Endothelial cell of hepatic sinusoid (primary cell): ENCODE measurements around the gene IDH3B.
"Not testable (repeated sequence)": the region's sequence is repeated elsewhere in the genome, so short reads cannot be mapped to it uniquely, and the experiment has no call there.

Experiments
- in situ Hi-C: cut with HindIII; loops from 2 replicates; pipeline ENCODE4 v1.10.0; 2017; ENCODE audit warnings: low sequenced_read_pairs

The IDH3B gene

DNA sequence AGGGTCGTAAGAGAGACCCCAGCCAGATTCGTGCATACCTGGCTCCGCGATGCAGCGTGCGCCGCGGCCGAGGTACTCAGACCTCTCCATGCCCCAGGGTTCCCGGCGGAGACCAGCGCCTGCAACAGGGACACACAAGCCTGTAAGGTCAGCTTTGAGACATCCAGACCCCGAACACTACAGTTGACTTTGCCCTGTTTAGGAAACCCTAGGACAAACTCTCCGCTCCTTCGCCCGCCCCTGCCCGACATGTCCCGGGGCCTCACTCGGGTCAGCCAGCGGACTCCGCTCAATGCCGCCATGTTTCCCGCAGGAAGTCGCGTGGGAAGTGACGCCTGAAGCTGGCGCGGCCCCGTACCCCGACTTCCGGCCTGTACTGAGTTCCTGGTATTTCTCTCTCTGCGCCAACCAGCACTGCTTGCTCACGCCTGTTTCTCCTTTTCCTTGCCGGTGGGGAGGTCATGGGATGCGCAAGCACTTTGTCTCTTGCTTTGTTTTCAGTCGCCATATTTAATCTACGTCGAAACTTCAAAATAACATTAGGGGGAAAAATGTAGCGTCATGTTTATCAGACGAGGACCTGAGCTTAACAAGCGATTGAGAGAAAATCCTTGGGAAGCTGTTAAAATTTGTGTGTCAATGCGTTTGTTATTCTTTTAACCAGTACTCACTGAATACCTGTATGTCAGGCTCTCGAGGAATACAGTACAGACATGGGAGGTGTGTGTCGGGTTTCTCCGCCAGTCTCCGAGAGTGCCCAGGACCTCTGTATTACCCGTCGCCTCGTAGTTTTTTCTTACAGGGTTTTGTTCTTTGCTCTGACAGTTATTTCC is at the start of gene IDH3B:
Gene IDH3B, minus strand, starts transcription at position 330 of the 833 bp plus-strand sequence. Its CDS starts 28 bp downstream, at position 302.
- in situ Hi-C loops: no loop called here

DNA sequence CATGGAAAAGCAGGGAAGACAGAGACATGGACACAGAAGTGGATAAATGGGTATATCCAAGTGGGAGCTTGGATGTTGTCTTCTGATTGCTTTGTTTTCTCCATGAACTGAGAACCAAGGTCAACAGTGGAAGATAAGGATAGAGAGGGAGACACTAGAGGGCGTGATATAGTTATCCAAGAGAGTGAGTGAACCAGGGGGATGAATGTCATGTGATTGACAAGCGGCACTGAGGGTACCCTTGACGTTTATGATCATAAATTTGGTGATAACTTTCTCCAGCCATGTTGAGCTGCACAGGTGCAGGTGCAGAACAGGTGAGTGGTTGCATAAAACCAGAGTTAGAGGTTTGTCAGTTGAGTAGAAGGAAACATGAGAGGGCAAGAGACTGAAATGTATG is 49.3 kb upstream of the IDH3B start:
- in situ Hi-C loops: no loop called here

- in situ Hi-C loops: loop anchor here (5.0 kb wide), 1 partner anchor 233 kb away; no protein-coding TSS in a partner anchor
These were observed 45.4 kb upstream of the IDH3B start for GRCh38 chr20:2709205-2709981.

DNA sequence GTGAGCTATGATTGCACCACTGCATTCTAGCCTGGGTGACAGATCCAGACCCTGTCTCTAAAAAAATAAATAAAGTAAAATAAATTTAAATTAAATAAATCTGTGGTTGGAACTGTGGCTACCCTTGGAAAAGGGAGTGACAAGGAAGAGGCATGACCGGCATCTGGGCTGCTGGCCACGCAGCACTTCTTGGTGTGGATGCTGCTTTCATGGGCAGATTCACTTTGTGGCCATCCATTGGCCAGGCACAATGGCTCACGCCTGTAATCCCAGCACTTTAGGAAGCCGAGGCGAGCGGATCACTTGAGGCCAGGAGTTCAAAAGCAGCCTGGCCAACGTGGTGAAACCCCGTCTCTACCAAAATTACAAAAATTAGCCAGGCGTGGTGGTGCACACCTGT is 44.6 kb upstream of the IDH3B start:
- in situ Hi-C loops: loop anchor here (5.0 kb wide), 1 partner anchor 234 kb away; no protein-coding TSS in a partner anchor

DNA sequence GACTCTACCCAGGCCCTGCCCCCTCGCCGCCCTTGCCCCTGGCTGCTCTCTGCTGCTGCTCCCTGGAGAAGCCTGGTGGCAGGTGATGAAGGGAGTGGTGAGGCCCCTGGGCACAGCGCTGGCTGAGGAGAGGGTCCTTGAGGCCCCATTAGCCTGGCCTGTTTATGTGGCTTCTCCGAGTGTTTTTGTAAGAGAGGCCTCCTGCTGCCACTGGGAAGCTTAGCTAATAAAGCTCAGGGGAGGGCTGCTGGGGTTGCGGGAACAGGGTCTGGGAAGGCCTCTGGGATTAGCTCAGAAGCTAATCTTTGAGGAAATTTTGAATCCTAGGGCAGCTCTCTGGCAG is 44.0 kb upstream of the IDH3B start:
- in situ Hi-C loops: loop anchor here (5.0 kb wide), 1 partner anchor 234 kb away; no protein-coding TSS in a partner anchor

DNA sequence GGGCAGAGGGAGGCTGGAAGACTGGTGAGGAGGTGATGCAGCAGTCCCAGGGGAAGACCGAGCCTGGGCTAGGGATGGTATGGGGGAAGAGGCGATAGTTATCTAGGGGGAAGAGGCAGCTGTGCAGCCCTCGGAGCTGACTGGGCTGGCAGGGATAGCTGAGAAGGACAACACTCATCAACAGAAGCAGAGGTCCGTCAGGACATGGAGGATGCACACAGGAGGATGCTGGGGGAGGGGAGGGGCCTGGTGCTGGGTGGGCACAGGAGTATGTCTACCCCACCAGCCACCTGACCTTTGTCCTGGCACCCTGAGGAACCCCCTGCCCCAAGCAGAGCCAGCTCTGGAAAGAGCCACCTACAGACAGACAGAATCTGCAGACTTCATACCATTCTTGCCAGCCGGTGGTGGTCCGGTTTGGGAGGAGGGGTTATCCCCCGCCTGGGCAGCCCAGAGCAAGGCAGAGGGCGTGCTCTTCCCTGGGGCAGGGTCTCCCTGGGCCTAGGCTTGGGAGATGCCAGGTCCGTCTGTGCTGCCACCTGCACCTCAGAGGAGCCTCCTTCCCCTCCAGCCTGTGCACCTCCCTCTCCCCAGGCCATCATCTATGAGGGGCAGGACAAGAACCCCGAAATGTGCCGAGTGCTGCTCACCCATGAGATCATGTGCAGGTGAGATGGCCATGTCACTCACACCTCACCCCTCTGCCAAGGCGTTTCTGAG is 43.5 kb upstream of the IDH3B start:
- in situ Hi-C loops: loop anchor here (5.0 kb wide), 1 partner anchor 235 kb away; no protein-coding TSS in a partner anchor

DNA sequence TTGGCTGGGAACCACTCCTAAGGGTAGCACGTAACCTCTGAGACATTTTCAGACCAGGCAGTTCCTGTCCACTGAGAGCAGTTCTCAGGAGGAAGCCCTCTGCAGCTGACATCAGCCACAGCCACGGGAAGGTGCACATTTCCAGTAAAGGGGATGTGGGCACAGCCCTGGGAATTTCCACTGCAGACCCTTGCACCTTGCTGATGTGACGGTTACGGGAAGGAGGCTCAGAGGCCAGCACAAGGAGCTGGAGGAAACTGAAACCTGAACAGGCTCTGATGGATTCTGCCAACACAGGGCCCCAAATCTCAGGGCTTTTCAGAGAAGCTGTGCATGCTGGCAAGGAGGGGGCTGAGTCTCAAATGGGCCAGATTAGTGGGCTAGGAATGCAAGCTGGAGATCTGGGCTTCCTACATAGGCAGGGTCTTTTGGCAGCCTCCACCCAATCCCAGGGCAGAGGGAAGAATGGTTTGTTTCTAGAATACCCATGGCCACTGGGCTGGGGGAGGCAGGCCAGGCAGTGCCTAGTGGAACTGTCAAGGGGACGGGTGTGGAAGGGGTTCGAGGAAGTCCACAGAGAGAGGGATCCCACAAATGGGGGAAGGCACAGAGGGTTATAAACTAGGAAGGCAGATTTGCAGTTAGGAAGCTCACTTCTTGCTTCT is 42.8 kb upstream of the IDH3B start:
- in situ Hi-C loops: loop anchor here (5.0 kb wide), 1 partner anchor 235 kb away; no protein-coding TSS in a partner anchor

- in situ Hi-C loops: loop anchor here (5.0 kb wide), 1 partner anchor 236 kb away; no protein-coding TSS in a partner anchor
These were observed 42.1 kb upstream of the IDH3B start for GRCh38 chr20:2705931-2706645.

DNA sequence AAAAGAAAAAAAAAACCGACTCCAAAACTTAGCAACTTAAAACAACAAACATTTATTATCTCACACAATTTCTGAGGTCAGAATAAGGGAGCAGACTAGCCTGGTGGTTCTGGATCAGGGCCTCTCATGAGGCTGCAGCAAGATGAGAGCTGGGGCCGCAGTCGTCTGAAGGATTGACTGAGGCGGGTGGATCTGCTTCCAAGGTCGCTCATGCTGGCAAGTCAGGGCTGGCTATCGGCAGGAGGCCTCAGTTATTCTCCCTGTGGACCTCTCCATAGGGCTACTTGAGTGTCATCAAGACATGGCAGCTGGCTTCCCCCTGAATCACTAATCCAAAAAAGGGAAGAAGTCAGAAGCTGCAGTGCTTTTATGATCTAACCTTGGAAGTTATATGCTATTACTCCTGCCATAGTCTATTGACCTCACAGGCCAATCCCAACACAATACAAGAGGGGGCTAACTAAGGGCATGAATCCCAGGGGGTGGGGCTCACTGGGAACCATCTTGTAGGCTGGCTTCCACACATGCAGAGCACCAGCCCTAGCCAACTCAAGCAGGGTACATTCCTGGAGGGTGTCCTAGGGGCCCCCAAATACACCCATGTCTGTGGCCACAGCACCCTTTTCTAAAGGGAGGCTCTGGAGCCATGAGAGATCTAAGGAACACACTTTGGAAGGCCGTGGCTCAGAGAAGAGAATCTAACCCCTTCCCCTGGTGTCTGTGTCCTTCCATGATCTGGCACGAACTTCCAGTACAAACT is 39.9 kb upstream of the IDH3B start:
- in situ Hi-C loops: no loop called here

- in situ Hi-C loops: no loop called here
These were observed 37.7 kb upstream of the IDH3B start for GRCh38 chr20:2701671-2702081.

DNA sequence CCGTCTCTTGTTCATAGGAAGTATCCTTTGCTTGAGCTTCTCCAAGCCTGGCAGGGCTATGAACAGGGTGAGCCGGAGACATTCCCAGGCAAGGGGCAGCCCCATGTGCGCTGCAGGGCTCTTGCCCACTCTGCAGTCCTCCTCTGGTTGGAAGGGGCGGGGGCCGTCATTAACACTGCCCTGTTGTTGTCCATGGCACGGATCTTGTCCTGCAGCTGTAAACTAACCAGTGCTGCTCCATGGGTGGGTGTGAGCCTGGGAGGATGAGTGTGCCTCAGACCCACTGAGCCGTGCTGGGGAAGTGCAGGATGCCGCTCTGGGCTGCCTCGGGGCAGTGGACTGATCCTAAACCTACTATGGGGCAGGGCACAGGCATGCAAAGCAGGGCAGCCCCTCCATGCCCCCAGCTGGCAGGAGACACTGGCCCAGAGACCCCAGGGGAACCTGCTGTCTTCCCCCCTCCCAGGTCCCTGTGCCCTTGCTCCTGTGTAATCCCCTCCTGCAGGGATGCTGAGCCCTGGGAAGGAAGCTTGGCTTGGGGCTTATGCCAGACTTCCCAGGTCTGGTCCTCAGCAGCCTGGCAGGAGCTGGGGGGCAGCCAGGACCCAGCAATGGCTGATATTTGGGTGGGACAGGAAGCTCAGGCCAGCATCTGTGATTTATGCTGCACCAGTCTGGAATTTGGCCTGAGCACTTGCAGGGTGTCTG is 37.1 kb upstream of the IDH3B start:
- in situ Hi-C loops: no loop called here

DNA sequence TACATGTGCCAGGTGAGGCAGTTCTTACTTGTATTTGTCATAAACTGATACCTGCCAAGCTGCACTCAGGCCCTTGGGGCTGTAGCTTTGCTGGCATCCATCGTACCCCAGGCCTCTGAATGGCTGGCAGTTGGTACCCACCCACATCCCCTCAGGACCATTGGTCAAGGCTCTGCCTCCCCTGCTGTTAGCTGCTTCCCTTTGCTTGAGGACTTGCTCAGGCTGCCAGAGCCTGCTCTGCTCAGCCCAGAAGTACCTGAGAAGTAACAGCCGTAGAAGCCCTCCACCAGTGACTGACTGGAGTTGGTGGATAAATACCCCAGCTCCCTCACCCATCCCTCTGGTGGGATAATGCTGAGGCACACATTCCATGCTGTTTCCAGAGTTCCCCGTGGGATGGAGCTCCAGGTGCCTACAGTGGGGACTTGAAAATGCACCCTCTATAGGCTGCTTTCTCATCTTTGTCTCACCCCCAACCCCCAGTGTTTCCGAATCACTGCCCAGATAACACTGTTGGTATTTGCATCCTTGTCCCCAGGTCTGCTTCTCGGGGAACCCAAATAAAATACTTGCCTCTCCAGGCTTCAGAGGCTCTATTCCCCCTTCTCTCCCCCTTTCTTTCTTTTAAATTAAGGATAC is 35.9 kb upstream of the IDH3B start:
- in situ Hi-C loops: no loop called here

GRCh38 chr20:2698912-2699311 is 34.9 kb upstream of the IDH3B start:
- in situ Hi-C loops: no loop called here

- in situ Hi-C loops: no loop called here
These were observed 34.3 kb upstream of the IDH3B start for GRCh38 chr20:2698186-2698817.

DNA sequence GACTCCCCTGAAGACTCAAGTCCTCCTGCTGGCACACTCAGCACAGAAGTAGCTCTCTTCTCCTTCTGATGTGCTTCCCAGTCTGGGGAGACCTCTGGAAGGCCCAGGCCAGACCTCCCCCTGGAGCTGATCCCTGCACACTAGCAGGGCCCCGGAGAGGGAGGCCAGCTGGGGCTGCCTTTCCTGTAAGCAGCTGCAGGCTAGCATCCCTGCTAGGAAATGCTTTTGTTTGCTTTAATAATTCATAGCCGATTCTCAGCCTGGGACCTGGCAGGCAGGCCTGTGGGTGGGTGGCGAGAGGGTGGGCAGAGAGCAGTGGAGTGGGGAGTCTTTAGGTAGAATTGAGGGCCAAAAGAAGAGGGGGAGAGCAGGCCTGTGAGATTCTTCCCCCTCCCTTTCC is 33.8 kb upstream of the IDH3B start:
- in situ Hi-C loops: no loop called here

GRCh38 chr20:2696646-2697045 is 32.6 kb upstream of the IDH3B start:
- in situ Hi-C loops: no loop called here

- in situ Hi-C loops: not testable (repeated sequence)
These were observed 32.0 kb upstream of the IDH3B start for GRCh38 chr20:2695984-2696525.
